Measurements from ENCODE around the gene HAPLN1.

The HAPLN1 gene

GRCh38 chr5:83641946-83642345, 78.7 kb downstream of the HAPLN1 start:
- no peak for DNase-seq (ENCODE audit: low spot score)

- DNase-seq (ENCODE audit: low spot score), result no peak
These were observed 80.7 kb downstream of the HAPLN1 start for GRCh38 chr5:83639911-83640310.

DNA sequence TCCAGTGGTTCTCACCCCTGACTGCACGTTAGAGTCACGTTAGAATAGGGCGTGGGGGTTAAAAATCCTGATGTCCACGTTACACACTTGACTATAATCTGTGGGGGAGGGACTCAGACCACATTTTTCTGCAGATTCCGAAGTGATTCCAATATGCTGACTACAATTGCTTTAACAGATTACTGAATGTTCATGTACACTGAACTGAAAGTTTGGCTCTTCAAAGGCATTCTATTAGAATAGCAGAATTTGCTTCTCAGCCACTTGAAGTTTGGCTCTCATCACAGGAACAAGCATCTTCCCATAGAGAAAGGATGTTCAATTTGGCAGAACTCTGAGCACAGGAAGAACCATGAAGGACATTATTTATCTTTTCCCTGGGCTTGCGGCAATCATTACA, 84.5 kb downstream of the HAPLN1 start:
- DNase-seq (ENCODE audit: low spot score), result no peak

DNA sequence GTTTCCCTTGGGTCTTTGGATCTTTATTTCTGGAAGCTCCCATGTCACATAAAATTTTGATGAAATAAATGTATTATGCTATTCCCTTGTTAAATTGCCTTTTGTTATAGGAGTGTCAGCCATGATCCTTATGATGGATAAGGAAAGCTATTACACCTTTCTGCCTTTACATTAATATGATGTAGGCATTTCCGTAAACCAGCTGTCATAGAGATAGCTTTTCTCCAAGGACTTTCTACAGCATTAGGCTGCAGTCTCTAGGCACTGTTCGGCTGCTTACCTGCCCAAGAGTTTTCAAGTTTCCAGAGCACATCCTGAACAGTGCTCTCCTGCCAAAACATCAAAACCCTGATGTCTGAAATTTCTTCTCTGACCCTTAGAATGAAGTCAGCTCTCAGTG, 87.4 kb downstream of the HAPLN1 start:
- no peak for DNase-seq (ENCODE audit: low spot score)

DNA sequence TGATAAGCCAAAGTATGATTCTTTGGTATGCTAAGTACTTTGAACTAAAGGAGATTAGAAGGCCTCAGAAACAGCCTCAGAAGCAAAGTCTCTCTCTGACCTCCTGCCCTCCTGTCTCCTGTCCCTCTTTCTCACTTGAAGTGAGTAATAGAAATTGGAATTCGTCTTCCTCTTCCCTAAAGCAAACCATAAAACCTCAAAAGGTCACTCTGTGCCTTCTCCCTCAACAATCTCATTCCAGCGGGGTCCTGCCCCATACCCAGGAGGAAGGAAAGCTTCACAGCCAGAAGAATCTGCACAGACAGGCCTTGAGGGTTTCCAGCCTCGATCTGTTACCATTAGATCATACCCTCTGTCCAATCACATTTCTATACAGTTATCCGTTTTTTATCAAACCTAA, 87.8 kb downstream of the HAPLN1 start:
- DNase-seq (ENCODE audit: low spot score), result no peak

GRCh38 chr5:83628360-83628759, 92.3 kb downstream of the HAPLN1 start:
- no peak for DNase-seq (ENCODE audit: low spot score)

GRCh38 chr5:83614841-83615240, 105.8 kb downstream of the HAPLN1 start:
- DNase-seq (ENCODE audit: low spot score), result no peak

GRCh38 chr5:83608122-83608521, 112.5 kb downstream of the HAPLN1 start:
- no peak for DNase-seq (ENCODE audit: low spot score)

GRCh38 chr5:83595217-83595616, 125.4 kb downstream of the HAPLN1 start:
- no peak for DNase-seq (ENCODE audit: low spot score)

GRCh38 chr5:83590966-83591365, 129.7 kb downstream of the HAPLN1 start:
- no peak for DNase-seq (ENCODE audit: low spot score)

- no peak for DNase-seq (ENCODE audit: low spot score)
These were observed 130.9 kb downstream of the HAPLN1 start for GRCh38 chr5:83589786-83590185.

All from activated CD4-positive, alpha-beta T cell treated with anti-CD3 and anti-CD28 coated beads, Interleukin-2, Interleukin-4, amounts not matched to agents 100 ng/mL and 50 ng/mL, durations not matched to agents 16 hours and 8 hours (primary cell).